Stimulated activated CD4-positive, alpha-beta T cell treated with anti-CD3 and anti-CD28 coated beads, Interleukin-12 subunit alpha, Interleukin-12 subunit beta, amount 100 ng/mL, for 4 hours (primary cell): ENCODE data around the gene SRGN.
"Not testable (repeated sequence)": the region's sequence is repeated elsewhere in the genome, so short reads cannot be mapped to it uniquely, and the experiment has no call there.

ENCODE experiments used
- DNase-seq: peaks from one replicate; pipeline ENCODE4 v3.0.0-alpha.2; 2020

Gene SRGN

DNA sequence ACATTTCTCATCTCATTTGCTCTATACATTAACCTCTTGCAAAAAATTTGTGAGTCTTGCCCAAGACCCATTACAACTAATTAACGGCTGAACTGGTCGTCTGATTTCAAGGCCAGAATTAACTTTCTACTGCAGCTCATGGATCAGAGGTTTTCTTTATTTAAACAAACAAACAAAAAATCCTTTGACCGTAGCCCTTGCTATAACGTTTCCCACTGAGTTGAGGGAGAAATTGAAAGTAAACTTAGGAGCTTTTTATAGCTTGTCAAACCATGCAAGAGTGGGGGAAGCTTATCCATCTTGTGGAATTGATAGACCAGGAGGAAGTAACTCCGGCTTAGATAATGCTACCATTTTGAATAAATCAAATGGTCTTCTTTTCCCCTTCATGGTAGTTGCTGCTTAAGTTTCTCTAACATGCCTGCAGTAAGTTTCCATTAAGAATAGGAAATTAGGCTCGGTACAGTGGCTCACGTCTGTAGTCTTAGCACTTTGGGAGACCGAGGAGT lies 3.3 kb downstream of the SRGN start:
- DNase-seq: no peak

- DNase-seq: peak; percentile 57
Observed at GRCh38 chr10:69092959-69093850, 5.3 kb downstream of the SRGN start.

DNA sequence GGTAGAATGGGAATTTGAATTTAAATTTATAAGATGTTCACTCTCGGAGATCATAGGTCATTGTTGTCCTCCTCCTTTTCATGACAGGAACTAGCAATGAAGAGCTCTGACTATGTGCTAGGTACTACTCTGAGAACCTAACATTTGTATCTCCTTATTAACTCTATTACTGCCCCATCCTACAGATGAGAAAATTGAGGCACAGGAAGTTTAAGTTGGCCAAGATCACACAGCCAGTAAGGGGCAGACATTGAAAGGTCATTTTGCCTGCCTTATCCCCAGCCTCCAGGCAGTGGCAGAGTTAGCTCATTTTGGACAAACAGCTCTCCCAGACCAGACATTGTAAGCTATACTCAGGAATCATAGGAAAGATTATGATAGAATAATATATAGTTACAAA lies 6.0 kb downstream of the SRGN start:
- no peak for DNase-seq

- no peak for DNase-seq
Observed at GRCh38 chr10:69096045-69096444, 8.1 kb downstream of the SRGN start.

- no peak for DNase-seq
Observed at GRCh38 chr10:69097729-69098128, 9.8 kb downstream of the SRGN start.

DNA sequence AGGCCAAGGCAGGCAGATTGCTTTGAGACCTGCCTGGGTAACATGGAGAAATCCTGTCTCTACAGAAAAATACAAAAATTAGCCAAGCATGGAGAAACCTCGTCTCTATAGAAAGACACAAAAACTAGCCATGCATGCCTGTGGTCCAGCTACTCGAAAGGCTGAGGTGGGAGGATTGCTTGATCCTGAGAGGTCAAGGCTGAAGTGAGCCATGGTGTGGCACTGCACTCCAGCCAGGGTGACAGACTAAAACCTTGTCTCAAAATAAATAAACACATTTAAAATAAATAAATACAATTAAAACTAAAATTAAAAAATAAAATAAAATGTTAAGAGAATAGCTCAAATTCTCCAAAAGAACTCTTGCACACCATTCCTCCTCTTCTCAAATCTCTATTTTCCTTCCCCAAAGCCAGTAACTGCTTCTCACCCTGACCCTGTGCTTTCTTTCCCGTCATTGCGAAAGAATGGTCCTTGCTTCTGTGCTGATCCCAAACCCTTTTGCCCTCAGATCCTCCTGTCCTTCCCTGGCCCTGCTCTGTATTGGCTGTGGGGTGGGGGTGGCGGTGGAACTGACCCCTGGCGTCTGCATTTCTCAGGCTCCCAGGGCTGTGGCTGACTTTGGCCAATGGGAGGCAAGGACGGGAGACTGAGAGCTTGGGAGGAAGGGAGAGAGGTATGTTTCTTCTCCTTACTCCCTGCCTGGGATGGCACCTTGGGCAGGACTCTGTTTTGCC lies 12.4 kb downstream of the SRGN start:
- no peak for DNase-seq

- DNase-seq: no peak
Observed at GRCh38 chr10:69101451-69102095, 13.7 kb downstream of the SRGN start.

DNA sequence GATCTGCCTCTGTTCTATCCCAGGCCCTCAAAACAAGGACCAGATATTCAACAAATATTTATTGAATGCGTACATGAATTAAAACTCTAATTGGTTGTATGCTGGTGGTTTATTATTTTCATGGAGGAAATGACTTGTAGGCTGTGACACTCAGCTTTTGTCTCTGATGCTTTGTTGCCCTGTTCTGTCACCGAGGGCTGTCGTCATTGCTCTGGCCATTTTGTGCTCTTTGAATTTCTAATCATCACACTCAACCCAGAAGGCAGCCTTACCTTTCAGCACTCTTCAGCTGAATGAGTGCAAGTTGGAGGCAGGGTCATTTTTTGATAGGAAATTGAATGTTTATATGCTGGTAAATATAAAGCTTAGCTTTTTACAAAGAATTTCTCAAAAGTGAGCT lies 14.5 kb downstream of the SRGN start:
- DNase-seq: no peak

- no peak for DNase-seq
Observed at GRCh38 chr10:69103784-69104183, 15.9 kb downstream of the SRGN start.

DNA sequence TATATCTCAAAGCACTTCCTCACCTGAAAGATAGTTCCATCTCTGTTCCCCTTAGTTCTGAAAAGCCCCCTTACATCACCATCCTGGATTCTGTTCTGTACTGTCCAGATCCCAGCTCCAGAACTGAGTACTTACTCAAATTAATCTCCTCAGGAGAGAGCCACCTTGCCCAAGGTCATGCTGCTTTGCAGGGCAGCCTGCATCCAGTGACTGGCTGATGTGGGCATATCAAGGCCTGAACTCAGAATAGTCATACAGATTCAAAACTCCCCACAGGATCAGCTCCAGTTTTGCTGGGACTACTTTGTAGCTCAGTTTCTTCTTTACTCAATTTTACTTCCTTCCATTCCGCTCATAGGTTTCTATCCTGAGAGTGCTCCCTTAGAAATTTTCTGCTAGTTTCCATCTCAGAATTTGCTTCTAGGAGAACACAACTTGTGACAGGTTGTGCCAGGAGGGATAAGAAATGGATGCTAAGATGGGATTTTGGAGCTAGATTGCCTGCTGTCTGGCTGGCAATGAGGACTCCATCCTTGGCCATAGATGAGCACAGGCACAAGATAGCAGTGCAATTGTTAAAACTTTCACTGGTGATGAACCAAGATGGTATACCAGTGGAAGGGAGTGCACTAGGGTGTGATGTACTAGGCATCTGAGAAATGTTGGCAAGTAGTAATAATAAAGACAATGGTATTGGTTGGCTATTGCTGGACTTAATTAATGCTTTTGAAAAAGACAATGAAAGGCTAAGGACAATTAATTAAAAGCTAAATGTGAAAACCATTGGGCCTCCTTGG lies 17.3 kb downstream of the SRGN start:
- DNase-seq: no peak

GRCh38 chr10:69107176-69107490 lies 19.2 kb downstream of the SRGN start:
- DNase-seq: no peak

GRCh38 chr10:69107699-69108098 lies 19.8 kb downstream of the SRGN start:
- no peak for DNase-seq

DNA sequence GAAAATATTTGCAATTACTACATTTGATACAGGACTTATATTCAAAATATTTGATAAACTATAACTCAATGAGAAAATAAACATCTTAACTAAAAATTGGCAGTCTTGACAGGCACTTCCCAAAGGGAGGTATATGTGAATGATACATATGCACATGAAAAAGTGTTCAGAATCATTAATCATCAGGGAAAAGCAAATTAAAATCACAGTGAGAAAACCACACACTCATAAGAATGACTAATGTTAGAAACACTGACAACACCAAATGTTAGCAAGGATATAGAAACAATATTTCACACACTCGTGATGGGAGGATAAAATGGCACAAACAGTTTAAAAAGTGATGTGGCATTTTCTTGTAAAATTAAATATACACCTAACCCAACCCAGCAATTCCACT lies 32.0 kb downstream of the SRGN start:
- no peak for DNase-seq

DNA sequence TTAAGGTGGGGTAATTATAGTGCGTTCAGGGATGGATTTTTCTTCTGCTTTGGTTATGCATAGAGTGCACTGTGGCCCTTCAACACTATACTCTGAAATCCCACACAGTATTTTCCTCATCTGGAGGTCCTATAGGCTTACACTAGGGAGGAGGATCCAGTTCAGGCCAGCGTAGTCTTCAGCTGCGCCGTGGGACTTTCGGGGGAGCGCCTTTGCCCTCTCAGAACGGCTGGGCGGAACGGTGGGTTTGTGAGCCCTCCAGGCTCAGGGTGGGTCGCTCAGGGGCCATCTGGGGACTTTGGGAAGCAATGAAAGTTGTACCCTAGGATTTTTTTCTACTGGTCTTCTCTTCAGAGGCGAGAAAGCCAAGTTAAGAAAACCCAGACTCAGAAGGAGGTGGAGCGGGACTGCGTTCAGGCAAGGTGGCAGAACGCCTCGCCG lies 35.4 kb downstream of the SRGN start:
- DNase-seq: no peak

GRCh38 chr10:69123747-69124562 lies 36.1 kb downstream of the SRGN start, which contains the start of gene VPS26A:
Gene VPS26A, plus strand, starts transcription at chr10:69124178. Its CDS starts 100 bp downstream, at chr10:69124278.
- DNase-seq: peak; percentile 99

DNA sequence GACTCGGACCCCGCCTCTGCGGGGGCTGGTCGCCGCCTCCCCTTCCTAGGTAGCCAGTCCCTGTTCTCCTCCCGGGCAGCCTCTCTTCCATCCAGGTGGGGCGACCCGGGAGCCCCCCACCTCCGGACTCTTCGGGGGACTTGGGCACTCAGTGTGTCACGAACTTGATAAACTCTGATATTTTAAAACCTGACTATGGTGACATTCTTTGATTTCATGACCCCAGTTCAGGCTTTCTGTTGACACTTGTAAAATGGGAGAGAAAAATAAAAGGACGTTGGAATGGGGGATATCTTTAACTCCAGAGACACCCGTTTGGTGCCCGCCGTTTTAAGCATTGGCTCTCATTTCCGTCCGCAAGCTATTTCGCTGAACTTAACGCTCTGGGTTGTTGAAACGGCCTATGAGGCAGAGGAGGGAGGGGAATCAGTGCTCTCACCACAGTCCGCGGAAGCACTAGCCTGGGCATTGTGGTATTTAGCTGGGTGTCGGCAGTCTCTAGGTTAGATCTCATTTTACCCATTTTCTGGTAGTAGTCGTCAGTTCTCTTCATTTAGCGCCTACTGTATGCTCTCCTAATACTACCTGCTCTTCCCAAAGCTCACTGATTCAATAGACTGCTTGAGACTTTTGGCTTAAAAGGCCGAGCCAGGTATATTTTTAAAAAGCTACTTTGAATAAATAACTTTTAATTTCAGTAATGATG lies 36.8 kb downstream of the SRGN start:
- peak; percentile 19 for DNase-seq

DNA sequence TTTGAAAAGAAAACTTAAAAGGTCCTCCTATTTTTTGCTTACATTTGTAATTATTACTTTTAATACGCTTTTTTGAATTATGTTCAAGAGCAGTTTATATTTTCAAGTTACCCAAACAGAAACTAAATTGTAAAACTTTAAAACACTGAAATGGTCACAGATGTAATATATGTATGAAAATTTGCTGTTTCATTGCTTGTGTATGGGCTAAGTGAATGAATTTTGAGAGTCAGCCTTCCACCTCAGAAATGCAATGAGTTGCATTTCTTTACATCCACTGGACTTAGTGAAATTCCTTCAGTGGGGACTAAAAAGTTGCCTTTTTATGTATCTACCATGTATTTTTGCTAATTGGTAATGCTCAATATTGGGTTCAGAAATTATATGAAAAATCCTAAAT lies 37.7 kb downstream of the SRGN start:
- no peak for DNase-seq

GRCh38 chr10:69130251-69130650 lies 42.3 kb downstream of the SRGN start:
- no peak for DNase-seq

DNA sequence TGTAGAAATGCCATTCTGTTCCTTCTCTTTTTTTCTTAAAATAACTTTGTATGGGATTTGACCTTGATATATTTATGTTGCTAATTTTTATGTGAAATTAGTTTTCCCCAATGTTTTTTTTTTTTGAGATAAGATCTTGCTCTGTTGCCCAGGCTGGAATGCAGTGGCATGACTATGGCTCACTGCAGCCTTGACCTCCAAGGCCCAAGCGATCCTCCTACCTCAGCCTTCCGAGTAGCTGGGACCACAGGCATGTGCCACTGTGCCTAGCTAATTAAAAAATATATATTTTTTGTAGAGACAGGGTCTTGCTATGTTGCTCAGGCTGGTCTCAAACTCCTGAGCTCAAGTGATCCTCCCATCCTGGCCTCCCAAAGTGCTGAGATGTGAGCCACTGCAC lies 52.1 kb downstream of the SRGN start:
- DNase-seq: no peak

- DNase-seq: no peak
Observed at GRCh38 chr10:69141304-69141703, 53.4 kb downstream of the SRGN start.

DNA sequence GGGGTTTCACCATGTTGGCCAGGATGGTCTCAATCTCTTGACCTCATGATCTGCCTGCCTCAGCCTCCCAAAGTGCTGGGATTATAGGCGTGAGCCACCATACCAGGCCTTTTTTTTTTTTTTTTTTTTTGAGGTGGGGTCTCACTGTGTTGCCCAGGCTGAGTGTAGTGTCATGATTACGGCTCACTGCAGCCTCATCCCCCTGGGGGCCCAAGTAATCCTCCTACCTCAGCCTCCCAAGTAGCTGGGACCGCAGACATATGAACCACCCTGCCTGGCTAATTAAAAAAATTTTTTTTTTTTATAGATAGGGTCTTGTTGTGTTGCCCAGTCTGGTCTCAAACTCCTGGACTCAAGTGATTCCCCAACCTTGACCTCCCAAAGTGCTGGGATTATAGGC lies 54.2 kb downstream of the SRGN start:
- not testable (repeated sequence) for DNase-seq
